ENCODE data around the gene TBCK.
A peak's percentile ranks its signal among the peaks of the same experiment; 100 is the strongest.
"Not testable (repeated sequence)": the region's sequence is repeated elsewhere in the genome, so short reads cannot be mapped to it uniquely, and the experiment has no call there.

Gene TBCK

DNA sequence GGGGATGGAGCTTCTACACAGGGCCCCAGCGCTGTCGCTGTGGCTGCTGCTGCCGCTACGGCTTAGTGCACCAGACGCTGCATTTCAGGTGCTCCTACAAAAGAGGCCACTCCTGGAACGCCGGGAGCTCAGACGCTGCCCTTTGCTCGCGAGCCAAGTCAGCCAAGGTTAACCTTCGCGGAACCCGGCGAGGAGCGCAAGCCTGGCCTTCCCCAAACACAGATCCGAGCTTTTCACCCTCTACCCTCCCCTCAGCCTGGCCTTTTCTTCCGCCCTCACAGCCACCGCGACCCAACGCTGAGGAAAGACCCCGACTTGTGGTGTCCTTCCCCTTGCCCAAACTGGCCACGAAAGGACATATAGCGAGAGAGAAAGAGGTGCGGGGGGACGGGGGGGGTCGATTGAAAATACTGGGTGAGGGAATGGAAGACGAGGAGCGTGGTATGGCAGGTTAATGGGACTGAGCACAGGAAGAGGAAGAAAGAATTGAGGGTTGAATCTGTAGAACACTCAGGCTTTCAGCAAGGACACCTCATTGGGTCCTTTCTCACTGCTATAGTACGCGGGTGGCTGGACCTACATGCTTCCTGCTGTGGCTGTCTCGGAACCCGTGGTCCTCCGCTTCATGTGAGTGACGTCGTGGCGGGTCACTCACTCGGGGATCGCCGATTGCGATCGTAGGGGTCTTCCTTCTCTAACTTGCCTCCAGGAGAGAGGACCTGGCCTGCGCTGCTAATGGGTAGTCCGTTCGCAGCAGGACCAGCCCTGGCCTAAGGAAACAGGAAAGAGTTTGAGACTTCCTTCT is at the start of gene TBCK, which contains the start of gene AIMP1:
Gene TBCK, minus strand, starts transcription at position 242 of the 805 bp plus-strand sequence. CDS start 7,249 bp downstream, outside the sequence.
Gene AIMP1, plus strand, starts transcription at position 583 of the 805 bp plus-strand sequence. CDS start 8,460 bp downstream, outside the sequence.
- peak; percentile 88 for DNase-seq

DNA sequence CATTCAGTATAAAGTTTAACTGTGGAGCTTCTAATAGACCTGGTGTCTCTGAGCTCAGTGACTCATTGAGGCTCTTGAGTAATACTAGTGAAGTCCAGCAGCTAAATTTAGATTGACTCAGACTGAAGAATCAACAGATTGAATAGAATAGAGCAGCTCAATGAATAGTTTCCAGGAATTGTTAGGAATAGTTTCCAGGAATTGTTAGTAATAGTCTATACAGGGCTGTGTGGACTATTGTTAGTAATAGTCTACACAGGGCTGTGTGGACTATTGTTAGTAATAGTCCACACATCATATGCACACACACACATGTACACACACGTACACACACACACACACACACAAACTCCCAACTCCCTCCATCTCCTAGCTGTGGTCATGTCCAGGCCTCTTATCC is 49.6 kb upstream of the TBCK start:
- DNase-seq = no peak

DNA sequence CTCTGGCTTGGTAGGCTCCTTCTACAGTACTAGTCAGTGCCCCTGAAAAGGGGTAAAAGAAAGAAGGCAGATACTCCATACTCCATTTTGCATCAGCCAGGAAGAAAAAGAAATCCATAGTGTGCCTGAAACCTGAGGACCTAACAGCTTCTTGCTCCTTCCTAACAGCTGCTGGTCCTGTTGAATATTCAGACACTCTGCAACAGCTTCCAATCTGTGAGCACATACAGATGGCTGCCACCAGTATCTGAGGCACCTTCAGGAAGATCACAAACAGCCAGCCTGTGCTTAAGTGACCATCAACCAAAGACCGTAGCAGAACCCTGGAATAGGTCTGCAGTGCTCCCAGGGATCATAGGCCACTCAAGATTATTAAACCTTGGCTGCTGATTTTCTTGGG is 48.3 kb upstream of the TBCK start:
- DNase-seq = no peak

DNA sequence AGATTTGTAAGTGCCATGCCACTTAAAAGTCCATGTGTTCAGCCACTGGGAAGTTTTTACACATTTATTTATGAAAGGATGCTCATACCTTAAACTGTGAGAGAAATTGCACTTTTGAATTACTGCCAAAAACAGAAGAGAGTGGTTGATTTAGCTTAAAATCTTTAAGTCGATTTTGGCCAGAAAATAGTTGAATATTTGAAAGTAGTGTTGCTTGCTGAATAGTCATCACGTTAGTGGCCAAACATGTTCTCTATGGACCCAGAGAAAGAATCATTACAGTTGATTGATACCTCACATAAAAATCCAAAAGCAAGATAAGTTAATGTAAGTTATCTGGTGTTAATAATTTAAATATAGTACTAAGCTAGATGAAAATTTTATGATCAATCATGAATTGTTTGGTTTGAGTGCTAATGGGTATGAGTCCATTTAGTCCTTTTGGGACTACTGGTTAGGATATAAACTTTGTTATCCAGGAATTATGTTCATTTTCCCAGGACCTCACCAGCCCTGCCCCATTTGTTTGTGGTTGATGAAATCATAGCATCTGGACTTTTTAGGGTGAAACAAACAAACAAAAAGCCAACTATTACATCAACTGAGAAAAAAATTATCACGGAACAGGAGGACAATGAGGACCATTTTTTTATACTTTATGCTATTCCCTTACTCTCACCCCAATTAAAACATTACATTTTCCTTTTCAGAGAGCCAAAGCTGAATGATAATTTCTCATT is 46.2 kb upstream of the TBCK start:
- no peak for DNase-seq

DNA sequence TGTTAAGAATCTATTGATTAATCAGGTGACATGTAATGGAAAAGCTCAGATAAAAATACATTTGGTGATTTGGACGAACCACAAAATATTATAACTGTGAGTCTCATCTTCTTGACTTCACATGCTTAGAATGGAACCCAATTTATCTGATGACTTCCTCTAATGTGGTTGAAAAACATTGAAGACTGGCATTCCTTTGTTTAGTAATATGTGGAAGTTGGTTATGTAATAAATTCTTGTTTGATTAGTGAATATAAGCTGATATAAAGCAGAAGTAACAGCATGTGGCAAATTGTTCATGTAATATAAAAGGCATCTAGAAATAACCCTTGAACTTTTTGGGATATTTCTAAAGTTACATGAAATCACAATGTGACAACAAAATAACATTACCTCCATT is 42.9 kb upstream of the TBCK start:
- no peak for DNase-seq

DNA sequence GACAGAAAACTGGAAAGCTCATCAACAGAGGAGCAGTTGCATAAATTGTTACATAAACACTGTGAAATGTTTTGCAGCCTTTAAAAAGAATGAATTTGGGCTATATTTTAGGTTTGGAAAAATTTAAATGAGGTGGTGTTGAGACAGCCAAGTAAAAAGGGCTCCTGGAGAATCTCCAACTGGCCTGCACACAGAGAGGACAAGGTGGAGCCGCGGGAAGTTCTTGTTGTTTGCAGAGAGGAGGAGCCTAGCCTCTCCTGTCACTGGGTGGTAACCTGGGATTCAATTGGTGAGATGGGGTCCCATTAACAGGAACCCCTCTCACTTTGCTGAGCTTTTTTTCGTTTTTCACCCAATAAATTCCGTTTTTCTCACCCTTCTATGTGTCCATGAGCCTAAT is 39.2 kb upstream of the TBCK start:
- no peak for DNase-seq

DNA sequence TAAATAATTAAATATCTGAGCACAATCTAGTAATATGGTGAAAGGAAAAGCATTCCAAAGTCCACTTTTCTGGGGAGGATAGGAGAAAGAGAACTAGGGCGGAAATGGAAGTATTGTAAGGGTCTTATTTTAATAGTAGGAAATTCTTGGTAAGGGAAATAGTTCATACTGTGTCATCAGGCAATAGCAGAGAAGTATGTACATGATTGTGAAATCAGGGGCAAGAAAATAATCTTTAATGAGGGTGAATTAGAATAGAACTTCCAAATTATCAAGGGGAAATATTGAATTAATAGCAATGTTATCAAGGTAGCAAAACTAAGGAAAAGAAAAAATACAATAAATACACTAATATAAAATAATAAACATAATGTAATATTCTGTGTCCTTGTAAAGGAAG is 37.8 kb upstream of the TBCK start:
- DNase-seq = no peak

DNA sequence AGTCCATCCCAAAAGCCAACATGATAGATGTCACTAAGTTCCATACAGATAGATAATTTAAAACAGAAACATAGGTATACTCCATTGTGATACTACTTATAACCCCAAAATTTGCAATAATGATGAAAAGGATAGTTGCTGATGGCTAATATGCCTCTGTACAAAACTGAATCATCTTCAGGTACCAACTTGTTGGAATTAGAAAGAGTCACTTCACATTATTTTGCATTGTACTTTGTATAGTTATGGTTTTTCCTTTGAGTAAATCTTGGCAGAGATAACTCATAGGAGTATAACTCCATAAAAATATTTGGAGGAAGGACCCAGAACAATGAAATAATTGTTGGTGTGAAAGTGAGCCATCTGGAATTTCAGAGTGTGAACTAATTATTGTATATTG is 35.0 kb upstream of the TBCK start:
- DNase-seq = no peak

DNA sequence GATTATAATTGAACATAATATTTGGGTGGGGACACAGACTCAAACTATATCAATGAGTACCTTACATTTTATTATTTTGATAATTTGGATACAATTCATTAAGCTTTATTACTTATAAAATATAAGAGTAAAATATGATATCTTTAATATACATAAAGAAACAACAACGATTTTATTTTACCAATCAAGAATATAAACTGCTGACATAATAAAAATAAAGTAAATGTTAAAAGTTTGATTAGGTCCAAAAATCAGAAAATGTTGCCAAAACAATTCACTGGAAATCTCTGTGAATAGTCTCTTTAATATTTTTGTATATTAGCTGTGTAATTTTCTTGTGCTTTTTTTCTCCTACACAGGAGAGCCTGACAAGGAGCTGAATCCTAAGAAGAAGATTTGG is 31.2 kb upstream of the TBCK start:
- DNase-seq = no peak

DNA sequence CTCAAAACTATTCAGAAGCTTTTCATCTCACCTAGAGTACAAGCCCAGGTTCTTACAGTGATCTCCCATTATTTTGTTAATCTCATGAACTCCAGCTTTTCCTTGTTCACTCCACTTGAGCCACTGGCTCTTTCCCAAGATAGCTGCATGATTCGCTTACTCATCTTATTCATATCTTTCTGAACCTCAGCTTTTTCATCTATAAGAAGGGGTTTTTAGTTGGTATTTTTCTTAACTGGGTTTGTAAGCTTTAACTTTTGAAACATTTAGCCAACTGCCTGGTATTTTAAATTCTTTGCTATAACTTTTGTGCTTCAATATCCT is 28.6 kb upstream of the TBCK start:
- DNase-seq = no peak

DNA sequence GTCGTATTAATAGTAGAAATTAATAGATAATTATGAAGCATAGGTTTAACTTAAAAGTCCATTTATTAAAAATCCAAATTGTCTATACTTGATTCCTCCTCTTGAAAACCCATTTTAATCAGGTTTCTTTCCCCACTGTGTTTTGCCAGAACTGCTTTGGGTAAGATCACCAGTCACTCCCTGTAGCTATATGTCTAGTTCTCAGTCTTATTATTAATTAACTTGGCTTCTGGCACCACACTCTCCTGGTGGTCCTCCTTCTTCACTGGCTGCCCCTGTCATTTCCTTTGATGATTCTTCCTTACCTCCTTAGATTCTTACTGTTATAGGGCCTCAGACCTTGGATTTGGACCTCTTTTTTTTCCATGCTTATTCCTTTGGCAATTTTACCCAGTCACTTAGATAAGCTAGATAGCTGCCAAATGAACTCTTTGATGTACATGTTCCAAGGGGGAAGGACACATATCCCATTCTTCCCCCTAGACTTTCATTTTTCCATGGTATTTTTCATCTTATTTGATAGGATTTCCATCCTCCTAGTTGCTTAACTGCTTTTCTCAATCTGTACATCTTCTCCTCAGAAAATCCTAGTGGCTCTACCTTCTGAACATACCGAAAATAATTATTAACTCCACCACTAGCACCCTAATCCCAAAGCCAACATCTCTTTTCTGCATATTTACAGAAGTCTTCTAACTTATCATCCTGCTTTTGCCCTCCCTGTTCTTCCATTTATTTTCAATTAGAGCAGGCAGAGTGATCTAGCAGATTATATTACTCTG is 28.0 kb upstream of the TBCK start:
- no peak for DNase-seq

DNA sequence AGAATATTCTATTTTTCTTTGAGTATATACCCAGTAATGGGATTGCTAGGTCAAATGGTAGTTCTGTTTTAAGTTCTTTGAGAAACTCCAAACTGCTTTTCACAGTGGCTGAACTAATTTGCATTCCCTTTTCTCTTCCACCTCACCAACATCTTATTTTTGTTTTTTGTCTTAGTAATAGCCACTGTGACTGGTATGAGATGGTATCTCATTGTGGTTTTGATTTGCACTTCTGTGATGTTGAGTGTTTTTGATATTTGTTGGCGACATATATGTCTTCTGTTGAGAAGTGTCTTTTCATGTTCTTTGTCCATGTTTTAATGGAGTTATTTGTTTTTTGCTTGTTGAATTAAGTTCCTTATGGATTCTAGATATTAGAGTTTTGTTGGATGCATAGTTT is 24.8 kb upstream of the TBCK start:
- DNase-seq = no peak

DNA sequence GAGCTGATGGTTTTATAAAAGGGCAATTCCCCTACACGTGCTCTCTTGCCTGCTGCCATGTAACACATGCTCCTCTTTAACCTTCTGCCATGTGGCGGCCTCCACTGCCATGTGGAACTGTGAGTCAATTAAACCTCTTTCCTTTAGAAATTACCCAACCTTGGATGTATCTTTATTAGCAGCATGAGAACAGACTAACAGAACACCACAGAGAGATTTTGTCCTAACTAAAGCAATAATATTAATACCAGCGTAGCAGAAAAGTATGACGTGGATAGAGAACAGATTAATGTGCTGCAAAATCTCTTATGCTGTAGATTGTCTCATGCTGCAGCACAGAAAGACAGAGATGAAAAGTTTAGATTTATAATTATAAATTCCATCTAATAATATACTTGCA is 23.4 kb upstream of the TBCK start:
- DNase-seq = no peak

DNA sequence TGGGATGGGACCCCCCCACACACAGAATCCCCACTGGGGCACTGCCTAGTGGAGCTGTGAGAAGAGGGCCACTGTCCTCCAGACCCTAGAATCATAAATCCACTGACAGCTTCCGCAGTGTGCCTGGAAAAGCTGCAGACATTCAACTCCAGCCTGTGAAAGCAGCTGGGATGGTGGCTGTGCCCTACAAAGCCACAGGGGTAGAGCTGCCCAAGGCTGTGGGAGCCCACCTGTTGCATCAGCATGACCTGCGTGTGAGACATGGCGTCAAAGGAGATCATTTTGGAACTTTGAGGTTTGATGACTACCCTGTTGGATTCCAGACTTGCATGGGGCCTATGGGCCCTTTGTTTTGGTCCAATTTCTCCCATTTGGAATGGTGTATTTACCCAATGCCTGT is 22.7 kb upstream of the TBCK start:
- no peak for DNase-seq

DNA sequence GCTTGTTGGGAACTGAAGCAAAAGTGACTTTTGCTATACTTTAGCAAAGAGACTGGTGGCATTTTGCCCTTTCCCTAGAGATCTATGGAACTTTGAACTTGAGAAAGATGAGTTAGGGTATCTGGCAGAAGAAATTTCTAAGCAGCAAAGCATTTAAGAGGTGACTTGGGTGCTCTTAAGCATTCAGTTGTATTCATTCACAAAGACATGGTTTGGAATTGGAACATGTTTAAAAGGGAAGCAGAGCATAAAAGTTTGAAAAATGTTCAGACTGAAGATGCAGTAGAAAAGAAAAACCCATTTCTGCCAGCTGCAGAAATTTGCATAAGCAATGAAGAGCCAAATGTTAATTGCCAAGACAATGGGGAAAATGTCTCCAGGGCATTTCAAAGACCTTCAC is 21.9 kb upstream of the TBCK start:
- no peak for DNase-seq

DNA sequence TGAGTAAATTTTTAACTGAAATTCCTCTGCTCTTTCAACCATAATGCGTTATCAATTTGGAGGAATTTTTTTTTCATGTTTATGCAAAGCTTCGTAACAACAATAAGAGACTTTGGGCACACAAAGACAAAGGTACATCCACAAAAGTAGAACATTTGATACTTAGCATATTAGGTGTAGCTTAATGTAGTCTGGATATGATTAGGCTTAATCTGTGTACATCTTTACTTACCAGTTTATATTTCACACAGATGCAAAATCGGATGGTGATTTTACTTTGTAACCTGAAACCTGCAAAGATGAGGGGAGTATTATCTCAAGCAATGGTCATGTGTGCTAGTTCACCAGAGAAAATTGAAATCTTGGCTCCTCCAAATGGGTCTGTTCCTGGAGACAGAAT is 20.6 kb upstream of the TBCK start:
- no peak for DNase-seq

DNA sequence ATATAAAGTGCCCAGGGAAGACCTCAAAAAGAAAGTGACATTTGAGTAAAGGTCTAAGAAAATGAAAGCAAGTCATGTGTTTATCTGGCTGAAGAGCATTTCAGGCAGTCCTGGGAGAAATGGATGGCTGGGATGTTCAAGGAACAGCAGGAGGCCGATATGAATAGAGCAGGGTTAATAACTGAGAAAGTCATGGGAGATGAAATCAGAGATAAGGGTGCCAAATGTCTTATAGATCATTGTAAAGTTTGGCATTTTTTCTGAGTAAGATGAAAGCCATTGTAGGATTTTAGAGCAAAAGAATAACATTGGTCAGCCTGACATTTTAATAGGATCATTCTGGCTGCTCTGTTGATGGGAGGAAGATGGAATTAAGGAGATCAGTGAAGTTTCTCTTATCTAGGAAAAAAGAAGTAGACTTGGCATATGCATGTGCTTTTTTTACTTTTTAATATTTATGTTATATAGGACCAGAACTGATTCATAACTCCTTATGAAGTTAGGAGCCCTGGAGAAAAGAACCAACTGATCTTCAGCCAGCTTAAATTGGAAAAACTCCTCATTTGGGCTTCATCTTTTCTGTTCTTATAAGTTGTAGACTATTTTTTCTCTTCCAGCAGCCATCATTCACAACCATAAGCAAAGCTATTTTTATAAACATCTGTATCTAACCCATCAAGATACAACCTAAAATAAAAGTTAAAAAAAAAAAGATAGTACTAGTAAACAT is 18.9 kb upstream of the TBCK start:
- DNase-seq = no peak

DNA sequence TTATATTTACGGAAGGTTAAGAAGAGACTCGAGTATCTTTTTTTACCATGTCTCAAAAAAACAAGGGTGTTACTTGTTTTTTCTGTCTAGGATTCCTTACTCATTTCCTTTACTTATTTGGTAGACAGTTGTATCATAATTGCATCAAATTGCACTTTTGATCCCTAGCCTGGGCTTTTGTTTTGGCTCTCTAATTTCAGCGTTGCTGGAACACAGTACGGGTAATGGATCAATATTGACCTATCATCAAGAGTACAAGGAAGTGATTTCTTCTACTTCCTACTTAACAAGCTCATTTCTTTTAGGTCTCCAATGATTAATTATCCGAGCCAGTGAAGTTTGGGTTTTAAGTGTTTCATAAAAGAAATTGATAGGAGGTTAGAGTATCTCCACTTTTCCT is 17.2 kb upstream of the TBCK start:
- DNase-seq = no peak

DNA sequence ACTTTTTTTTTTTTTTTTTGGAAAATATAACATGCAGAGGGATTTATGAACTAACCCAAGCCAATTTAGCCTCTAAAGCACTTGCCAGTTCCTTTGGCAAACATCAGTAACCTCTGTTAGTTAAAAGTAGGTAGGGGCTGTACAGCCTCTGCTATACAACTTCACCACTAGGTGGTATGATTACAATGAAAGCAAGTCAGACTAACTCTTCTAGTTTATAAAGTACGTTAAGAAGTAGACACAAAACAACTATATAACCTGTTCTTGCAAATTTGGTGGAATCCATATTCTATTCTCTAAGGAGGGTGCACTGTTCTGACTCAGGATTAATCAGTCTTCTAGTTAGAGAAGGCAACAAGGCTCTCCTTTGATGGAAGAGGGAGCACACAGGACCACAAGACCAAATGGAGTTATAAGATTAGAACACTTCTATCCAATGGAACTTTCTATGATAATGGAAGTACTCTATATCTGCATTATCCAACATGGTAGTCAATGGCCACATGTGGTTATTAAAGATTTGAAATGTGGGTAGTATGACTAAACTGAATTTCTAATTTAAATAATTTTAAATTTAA is 13.1 kb upstream of the TBCK start:
- no peak for DNase-seq

DNA sequence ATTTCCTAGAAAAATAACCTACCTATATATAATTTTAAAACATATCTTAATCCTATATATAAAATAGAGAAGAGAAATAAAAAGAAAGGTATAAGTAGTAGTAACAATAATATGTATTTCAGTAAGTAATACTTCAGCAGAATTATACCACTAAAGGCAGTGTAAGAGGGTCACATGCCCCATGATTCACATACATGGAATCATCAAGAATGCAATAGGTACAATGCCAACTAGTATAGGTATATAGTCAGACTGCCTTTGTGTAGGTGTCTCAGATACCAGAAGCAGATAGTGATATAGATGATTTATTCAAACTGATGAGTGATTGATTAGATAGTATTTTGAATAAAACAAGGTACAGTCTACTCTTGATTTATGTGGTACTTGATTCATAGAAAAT is 9.8 kb upstream of the TBCK start:
- DNase-seq = no peak

DNA sequence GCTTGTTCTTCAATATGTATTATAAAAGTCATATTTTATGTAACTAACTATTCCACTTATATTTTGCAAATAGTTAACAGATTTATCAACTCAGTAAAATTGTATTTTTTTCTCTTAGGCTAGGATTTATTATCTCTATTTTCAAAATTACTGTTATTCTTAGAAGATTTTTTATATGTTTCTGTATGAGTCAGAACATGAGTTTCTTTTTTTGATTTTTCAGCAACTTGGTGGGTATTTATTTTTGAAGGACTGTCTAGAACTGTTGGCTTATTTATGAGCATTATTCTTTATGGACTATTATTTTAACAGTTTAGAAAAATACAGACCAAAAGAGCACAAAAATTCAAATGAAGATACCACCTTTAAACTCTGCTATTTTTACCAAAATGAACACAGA is 7.1 kb upstream of the TBCK start:
- no peak for DNase-seq

DNA sequence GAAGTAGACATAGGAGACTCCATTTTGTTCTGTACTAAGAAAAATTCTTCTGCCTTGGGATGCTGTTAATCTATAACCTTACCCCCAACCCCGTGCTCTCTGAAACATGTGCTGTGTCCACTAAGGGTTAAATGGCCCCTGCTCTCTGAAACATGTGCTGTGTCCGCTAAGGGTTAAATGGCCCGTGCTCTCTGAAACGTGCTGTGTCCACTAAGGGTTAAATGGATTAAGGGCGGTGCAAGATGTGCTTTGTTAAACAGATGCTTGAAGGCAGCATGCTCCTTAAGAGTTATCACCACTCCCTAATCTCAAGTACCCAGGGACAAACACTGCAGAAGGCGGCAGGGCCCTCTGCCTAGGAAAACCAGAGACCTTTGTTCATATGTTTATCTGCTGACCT is 5.8 kb upstream of the TBCK start:
- DNase-seq = not testable (repeated sequence)

DNA sequence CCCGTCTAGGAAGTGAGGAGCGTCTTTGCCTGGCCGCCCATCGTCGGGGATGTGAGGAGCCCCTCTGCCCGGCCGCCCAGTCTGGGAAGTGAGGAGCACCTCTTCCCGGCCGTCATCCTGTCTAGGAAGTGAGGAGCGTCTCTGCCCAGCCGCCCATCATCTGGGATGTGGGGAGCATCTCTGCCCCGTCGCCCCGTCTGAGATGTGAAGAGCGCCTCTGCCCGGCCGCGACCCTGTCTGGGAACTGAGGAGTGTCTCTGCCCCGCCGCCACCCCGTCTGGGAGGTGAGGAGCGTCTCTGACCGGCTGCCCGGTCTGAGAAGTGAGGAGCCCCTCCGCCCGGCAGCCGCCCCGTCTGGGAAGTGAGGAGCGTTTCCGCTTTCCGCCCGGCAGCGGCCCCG is 5.2 kb upstream of the TBCK start:
- DNase-seq = not testable (repeated sequence)

Data from stimulated activated CD4-positive, alpha-beta T cell treated with anti-CD3 and anti-CD28 coated beads, Interleukin-1b, Interleukin-23, amount 100 ng/mL, for 48 hours (primary cell).